ENCODE data around the gene RASGRF2.

DNA sequence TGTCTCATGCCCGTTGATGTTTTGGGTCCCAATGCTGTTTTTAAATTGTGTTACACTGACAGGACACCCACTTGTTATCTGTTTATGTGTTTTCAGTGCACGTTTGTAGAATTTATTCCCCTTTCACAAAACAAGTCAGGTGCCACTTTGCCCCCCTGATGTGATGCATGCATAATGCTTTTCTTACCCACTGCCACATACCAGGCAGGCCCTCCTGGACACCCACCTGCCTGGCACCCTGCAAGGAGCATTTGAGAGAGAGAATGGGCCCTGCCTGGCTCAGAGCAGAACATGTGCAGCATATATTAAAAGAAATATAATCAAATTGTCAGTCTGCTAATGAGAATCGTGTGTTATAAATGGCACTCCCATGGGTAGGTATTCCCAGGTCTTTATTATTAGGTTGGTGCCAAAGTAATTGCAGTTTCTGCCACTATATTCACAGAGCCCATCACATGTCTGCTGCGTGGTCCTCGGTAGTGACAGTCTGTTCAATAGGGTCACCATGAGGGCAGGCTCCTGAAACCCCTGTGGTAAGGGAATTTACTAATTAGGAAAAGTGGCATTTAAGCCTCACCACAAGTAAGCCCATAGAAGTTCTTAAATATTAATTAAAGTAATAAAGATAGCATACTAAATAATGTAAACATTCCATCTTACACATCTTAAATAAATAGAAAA, 220.8 kb downstream of the RASGRF2 start:
- no peak for TF ChIP-seq PHF8 (CRISPR knock-in tag; IDR thresholded peaks at IDR 0.05)
- TF ChIP-seq ZNF629 (CRISPR knock-in tag; conservative IDR thresholded peaks at IDR 0.05) = no peak
- TF ChIP-seq TBX2 (CRISPR knock-in tag; IDR thresholded peaks at IDR 0.05; ENCODE audit: borderline replicate concordance) = no peak
- no peak for TF ChIP-seq XRCC5 (optimal IDR thresholded peaks at IDR 0.05; ENCODE audit: low read length)
- TF ChIP-seq, protein P1, sequence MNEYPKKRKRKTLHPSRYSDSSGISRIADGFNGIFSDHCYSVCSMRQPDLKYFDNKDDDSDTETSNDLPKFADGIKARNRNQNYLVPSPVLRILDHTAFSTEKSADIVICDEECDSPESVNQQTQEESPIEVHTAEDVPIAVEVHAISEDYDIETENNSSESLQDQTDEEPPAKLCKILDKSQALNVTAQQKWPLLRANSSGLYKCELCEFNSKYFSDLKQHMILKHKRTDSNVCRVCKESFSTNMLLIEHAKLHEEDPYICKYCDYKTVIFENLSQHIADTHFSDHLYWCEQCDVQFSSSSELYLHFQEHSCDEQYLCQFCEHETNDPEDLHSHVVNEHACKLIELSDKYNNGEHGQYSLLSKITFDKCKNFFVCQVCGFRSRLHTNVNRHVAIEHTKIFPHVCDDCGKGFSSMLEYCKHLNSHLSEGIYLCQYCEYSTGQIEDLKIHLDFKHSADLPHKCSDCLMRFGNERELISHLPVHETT (CRISPR knock-in tag; conservative IDR thresholded peaks at IDR 0.05) = no peak

Data from HepG2 (cell line).